ENCODE results near the gene ITGAE. TPM values are rescaled to one million over a fixed set of nuclear protein-coding genes. Genes with fewer than 3 reads are reported as not detected.
A peak's percentile ranks its signal among the peaks of the same experiment; 100 is the strongest.

ITGAE gene
- total and polyA plus RNA-seq, 8 donors, result 4.4 to 29.0 (median 7.0) TPM

- no peak for FAIRE-seq
- peak within 1 kb of the TSS; percentile 74 to 85 (median 80) for H3K27ac ChIP-seq
These were observed 77.2 kb downstream of the ITGAE start, which contains the start of gene HASPIN for GRCh38 chr17:3723556-3724377. Gene HASPIN, plus strand, starts transcription at chr17:3723903. Its CDS starts 33 bp downstream, at chr17:3723936.

GRCh38 chr17:3723188-3723555 is 77.8 kb downstream of the ITGAE start:
- H3K9me3 ChIP-seq, result no peaks in the 10 kb centered on the region
- H3K4me3 ChIP-seq, result peak overlapping the region; percentile 65 to 96 (median 79)
- ATAC-seq (no peak), FAIRE-seq (no peak), DNase-seq (no peak)
- TF ChIP-seq, protein P1, sequence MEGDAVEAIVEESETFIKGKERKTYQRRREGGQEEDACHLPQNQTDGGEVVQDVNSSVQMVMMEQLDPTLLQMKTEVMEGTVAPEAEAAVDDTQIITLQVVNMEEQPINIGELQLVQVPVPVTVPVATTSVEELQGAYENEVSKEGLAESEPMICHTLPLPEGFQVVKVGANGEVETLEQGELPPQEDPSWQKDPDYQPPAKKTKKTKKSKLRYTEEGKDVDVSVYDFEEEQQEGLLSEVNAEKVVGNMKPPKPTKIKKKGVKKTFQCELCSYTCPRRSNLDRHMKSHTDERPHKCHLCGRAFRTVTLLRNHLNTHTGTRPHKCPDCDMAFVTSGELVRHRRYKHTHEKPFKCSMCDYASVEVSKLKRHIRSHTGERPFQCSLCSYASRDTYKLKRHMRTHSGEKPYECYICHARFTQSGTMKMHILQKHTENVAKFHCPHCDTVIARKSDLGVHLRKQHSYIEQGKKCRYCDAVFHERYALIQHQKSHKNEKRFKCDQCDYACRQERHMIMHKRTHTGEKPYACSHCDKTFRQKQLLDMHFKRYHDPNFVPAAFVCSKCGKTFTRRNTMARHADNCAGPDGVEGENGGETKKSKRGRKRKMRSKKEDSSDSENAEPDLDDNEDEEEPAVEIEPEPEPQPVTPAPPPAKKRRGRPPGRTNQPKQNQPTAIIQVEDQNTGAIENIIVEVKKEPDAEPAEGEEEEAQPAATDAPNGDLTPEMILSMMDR (IDR thresholded peaks at IDR 0.05), result no peak
- H3K27ac ChIP-seq, result peak overlapping the region; percentile 74 to 85 (median 80)
- intact Hi-C loops (cut with DNase I), result no loop called here
- H3K36me3 ChIP-seq, result peaks cover 0 to 5% (median 0%) of the 10 kb centered on the region in 3 donors
- no peaks in the 10 kb centered on the region for H3K27me3 ChIP-seq
- peaks cover 0 to 14% (median 5%) of the 10 kb centered on the region in 3 donors for H3K4me1 ChIP-seq
- 1 to 2% methylated on average over 13 of the region's 13 CpGs for WGBS, 2 donors

More at GRCh38 chr17:3723556-3724377, 77.2 kb downstream of the ITGAE start, which contains the start of gene HASPIN:
- Histone ChIP-seq H3K4me3 (peak within 1 kb of the TSS; percentile 65 to 96 (median 79)), H3K27me3 (no peaks in the 10 kb centered on the region), H3K36me3 (peaks cover 0 to 5% (median 0%) of the 10 kb centered on the region in 3 donors), H3K9me3 (no peaks in the 10 kb centered on the region), H3K4me1 (peaks cover 0 to 14% (median 5%) of the 10 kb centered on the region in 3 donors)
- TF ChIP-seq, protein P1 (IDR thresholded peaks at IDR 0.05), result no peak
- peak; percentile 86 to 99 (median 93) for DNase-seq
- 0% methylated on average over 64 to 98 of the region's 98 CpGs for WGBS, 2 donors
- ATAC-seq, result peak; percentile 93 to 100 (median 98)
- intact Hi-C loops (cut with DNase I), result no loop called here

- Histone ChIP-seq H3K9me3 (no peaks in the 10 kb centered on the region), H3K27ac (no peak overlapping the region), H3K27me3 (no peaks in the 10 kb centered on the region), H3K36me3 (peaks cover 0 to 5% (median 0%) of the 10 kb centered on the region in 3 donors), H3K4me3 (peak overlapping the region; percentile 65 to 96 (median 79)), H3K4me1 (peaks cover 0 to 14% (median 5%) of the 10 kb centered on the region in 3 donors)
- DNase-seq (no peak), FAIRE-seq (no peak), ATAC-seq (peak in 1 of 4 donors; percentile 5)
- WGBS, 2 donors, result 19 to 29% methylated on average over 6 of the region's 6 CpGs
- TF ChIP-seq, protein P1 (IDR thresholded peaks at IDR 0.05), result no peak
- intact Hi-C loops (cut with DNase I), result no loop called here
These were observed 78.3 kb downstream of the ITGAE start for GRCh38 chr17:3722716-3723115.

GRCh38 chr17:3719265-3719664 is 81.7 kb downstream of the ITGAE start:
- peaks cover 0 to 22% (median 4%) of the 10 kb centered on the region in 3 donors for H3K36me3 ChIP-seq
- peaks cover 0 to 10% (median 3%) of the 10 kb centered on the region in 3 donors for H3K4me1 ChIP-seq
- ATAC-seq, result no peak
- H3K4me3 ChIP-seq, result no peak overlapping the region
- no peaks in the 10 kb centered on the region for H3K9me3 ChIP-seq
- H3K27ac ChIP-seq, result no peak overlapping the region
- FAIRE-seq, result no peak
- intact Hi-C loops (cut with DNase I), result no loop called here
- TF ChIP-seq, protein P1 (IDR thresholded peaks at IDR 0.05), result no peak
- no peak for DNase-seq
- H3K27me3 ChIP-seq, result no peaks in the 10 kb centered on the region
